Measurements from ENCODE around the gene PPP2R3C. TPM values are rescaled to one million over a fixed set of nuclear protein-coding genes. Genes with fewer than 3 reads are reported as not detected.
"Not testable (repeated sequence)": the region's sequence is repeated elsewhere in the genome, so short reads cannot be mapped to it uniquely, and the experiment has no call there.

The PPP2R3C gene
- total RNA-seq, 2 donors from 2014 or later, result 4.3 to 20.0 TPM

DNA sequence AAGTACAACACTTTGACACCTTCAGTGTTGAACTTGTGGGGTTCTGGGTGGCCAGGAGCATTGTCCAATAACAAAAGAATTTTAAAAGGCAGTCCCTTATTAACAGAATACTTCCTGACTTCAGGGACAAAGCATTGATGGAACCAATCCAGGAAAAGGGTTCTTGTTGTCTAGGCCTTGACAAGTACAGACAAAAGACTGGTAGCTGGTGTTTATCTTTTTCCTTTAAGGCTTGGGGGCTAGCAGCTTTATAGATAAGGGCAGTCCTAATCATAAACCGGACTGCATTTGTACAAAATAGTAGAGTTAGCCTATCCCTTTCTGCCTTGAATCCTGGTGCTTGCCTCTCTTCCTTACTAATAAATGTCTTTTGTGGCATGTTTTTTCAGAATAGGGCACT, 48.3 kb downstream of the PPP2R3C start:
- ATAC-seq (no peak), DNase-seq (no peak)
- Histone ChIP-seq H3K9me3 (no peaks in the 10 kb centered on the region), H3K27me3 (no peaks in the 10 kb centered on the region), H3K4me1 (no peaks in the 10 kb centered on the region), H3K4me3 (no peak overlapping the region), H3K36me3 (replicated peaks in 1 of 2; ENCODE audit: insufficient read depth in 1 of 2, low read depth in 2 of 2) (peaks cover 0 to 4% of the 10 kb centered on the region in 2 donors), H3K27ac (no peak overlapping the region)
- intact Hi-C loops (cut with DNase I), result no loop called here
- 72 to 78% methylated on average over 1 of the region's 1 CpG for WGBS, 2 donors
- TF ChIP-seq POLR2A (IDR thresholded peaks at IDR 0.05), result no peak
- TF ChIP-seq, protein P1, sequence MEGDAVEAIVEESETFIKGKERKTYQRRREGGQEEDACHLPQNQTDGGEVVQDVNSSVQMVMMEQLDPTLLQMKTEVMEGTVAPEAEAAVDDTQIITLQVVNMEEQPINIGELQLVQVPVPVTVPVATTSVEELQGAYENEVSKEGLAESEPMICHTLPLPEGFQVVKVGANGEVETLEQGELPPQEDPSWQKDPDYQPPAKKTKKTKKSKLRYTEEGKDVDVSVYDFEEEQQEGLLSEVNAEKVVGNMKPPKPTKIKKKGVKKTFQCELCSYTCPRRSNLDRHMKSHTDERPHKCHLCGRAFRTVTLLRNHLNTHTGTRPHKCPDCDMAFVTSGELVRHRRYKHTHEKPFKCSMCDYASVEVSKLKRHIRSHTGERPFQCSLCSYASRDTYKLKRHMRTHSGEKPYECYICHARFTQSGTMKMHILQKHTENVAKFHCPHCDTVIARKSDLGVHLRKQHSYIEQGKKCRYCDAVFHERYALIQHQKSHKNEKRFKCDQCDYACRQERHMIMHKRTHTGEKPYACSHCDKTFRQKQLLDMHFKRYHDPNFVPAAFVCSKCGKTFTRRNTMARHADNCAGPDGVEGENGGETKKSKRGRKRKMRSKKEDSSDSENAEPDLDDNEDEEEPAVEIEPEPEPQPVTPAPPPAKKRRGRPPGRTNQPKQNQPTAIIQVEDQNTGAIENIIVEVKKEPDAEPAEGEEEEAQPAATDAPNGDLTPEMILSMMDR (IDR thresholded peaks at IDR 0.05), result no peak

- H3K27me3 ChIP-seq, result no peaks in the 10 kb centered on the region
- peaks cover 0 to 4% of the 10 kb centered on the region in 2 donors for H3K36me3 ChIP-seq (replicated peaks in 1 of 2; ENCODE audit: insufficient read depth in 1 of 2, low read depth in 2 of 2)
- H3K9me3 ChIP-seq, result no peaks in the 10 kb centered on the region
- no peak overlapping the region for H3K27ac ChIP-seq
- 92 to 94% methylated on average over 3 of the region's 3 CpGs for WGBS, 2 donors
- TF ChIP-seq POLR2A (IDR thresholded peaks at IDR 0.05), result no peak
- TF ChIP-seq, protein P1 (IDR thresholded peaks at IDR 0.05), result no peak
- no peak overlapping the region for H3K4me3 ChIP-seq
- no peak for DNase-seq
- H3K4me1 ChIP-seq, result no peaks in the 10 kb centered on the region
- no peak for ATAC-seq
- intact Hi-C loops (cut with DNase I), result no loop called here
Observed at GRCh38 chr14:35072226-35072625, 49.6 kb downstream of the PPP2R3C start.

DNA sequence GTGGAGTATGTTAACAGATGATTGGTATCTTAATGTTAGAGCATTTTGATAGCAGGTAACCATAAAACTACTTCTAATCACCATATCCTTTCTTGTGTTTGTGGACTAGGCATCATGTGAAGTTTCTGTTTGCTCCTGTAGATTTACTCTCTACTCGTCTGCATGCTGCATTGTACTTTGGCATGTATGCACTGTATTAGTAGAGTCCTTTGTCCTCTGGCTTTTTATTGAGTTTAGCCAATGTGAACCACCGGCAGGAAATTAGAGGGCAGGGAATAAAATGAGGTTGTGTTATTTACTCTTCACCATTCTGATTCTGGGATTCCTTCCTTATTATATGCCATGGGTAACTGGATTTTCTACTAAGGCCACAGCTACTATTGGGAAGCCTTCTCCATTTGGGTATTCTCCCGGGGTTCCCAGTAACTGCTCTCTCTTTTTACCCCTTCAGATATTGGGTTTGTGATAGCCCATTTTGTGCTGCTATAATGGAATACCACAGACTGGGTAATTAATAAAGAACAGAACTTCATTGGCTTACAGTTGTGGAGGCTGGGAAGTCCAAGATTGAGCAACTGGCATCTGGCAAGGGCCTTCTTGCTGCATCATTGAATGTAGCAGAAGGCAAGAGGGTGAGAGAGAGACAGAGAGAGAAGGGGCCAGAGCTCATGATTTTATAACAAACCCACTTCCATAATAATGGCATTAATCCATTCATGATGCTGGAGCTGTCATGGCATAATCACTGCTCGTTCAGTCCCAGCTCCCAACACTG, 53.4 kb downstream of the PPP2R3C start:
- Histone ChIP-seq H3K4me3 (no peak overlapping the region), H3K27ac (no peak overlapping the region), H3K9me3 (no peaks in the 10 kb centered on the region), H3K27me3 (no peaks in the 10 kb centered on the region), H3K4me1 (no peaks in the 10 kb centered on the region), H3K36me3 (replicated peaks in 1 of 2; ENCODE audit: insufficient read depth in 1 of 2, low read depth in 2 of 2) (peaks cover 0 to 1% of the 10 kb centered on the region in 2 donors)
- no peak for TF ChIP-seq POLR2A (IDR thresholded peaks at IDR 0.05)
- TF ChIP-seq, protein P1 (IDR thresholded peaks at IDR 0.05), result no peak
- 93 to 94% methylated on average over 4 of the region's 4 CpGs for WGBS, 2 donors
- ATAC-seq (no peak), DNase-seq (no peak)
- intact Hi-C loops (cut with DNase I), result no loop called here

DNA sequence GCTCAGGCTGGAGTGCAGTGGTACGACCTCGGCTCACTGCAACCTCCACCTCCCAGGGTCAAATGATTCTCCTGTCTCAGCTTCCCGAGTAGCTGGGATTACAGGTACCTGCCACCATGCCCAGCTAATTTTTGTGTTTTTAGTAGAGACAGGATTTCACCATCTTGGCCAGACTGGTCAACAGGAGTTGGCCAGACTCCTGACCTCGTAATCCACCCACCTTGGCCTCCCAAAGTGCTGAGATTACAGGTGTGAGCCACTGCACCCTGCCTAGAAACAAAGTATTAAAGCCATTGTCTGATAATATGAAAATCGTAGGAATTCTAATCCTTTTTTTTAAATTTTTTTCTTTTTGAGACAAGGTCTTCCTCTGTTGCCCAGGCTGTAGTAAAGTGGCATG, 56.1 kb downstream of the PPP2R3C start:
- H3K4me3 ChIP-seq; H3K9me3 ChIP-seq; intact Hi-C loops (cut with DNase I); H3K36me3 ChIP-seq (replicated peaks in 1 of 2; ENCODE audit: insufficient read depth in 1 of 2, low read depth in 2 of 2); H3K4me1 ChIP-seq; H3K27me3 ChIP-seq; H3K27ac ChIP-seq; ATAC-seq; DNase-seq: not testable (repeated sequence)
- 78 to 84% methylated on average over 5 of the region's 5 CpGs for WGBS, 2 donors

- H3K4me3 ChIP-seq; H3K36me3 ChIP-seq (replicated peaks in 1 of 2; ENCODE audit: insufficient read depth in 1 of 2, low read depth in 2 of 2); H3K4me1 ChIP-seq; H3K9me3 ChIP-seq; H3K27me3 ChIP-seq; intact Hi-C loops (cut with DNase I): not testable (repeated sequence)
- peak overlapping the region in 3 of 4 donors; percentile 16 to 39 (median 36) for H3K27ac ChIP-seq
- ATAC-seq (peak; percentile 63), DNase-seq (peak; percentile 24 to 82 (median 50))
- 64 to 65% methylated on average over 1 of the region's 1 CpG for WGBS, 2 donors
Observed at GRCh38 chr14:35061113-35061791, 60.5 kb downstream of the PPP2R3C start.

All from body of pancreas (tissue), 4 donors.